HFF-Myc (cell line): ENCODE results near the gene WNT4.

Experiments
- DNase-seq: peaks from one replicate; pipeline ENCODE4 v3.0.0-alpha.2; 2011; ENCODE audit warnings: low read depth; ENCODE audit errors: extremely low read depth
- H3K4me3 ChIP-seq: replicated peaks from 2 replicates; pipeline ENCODE4 v1.5.1; 2011; ENCODE audit warnings: low read depth, mild to moderate bottlenecking, control low read depth, low read length
- TF ChIP-seq, protein P1 (sequence below): IDR thresholded peaks from 2 replicates; pipeline ENCODE4 v1.5.1; 2012; ENCODE audit warnings: mild to moderate bottlenecking, low read depth, low read length, control low read depth; ENCODE audit errors: missing control alignments

Gene WNT4

DNA sequence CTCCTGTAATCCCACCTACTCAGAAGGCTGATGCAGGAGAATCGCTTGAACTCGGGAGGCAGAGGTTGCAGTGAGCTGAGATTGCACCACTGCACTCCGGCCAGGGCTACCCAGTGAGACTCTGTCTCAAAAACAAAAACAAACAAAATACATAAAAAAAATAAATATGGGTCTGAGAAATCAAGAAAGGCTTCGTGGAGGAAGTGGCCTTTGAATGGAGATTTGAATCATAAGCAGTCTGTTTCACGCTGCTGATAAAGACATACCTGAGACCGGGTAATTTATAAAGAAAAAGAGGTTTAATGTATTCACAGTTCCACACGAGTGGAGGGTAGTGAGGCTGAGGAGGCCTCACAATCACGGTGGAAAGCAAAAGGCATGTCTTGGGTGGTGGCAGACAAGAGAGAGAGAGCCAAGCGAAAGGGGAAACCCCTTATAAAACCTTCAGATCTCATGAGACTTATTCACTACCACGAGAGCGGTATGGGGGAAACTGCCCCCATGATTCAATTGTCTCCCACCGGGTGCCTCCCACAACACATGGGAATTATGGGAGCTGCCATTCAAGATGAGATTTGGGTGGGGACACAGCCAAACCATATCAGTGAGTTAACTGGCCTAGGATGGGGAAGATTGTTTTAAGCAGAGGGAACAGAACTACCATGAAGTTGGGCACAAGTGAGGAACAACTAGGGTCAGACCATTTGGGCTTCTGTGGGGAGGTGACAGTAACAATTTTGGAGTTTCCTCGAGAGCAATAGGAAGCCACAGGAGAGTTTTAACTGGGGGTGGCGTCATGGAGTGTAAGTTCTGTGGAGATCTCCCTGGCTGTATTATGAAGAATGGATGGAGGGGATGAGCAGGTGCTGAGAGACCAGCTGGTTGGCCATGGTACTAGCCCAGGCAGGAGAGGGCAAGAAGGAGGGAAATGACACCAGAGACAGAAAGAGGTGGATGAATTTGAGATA lies 22.2 kb upstream of the WNT4 start:
- no peak for DNase-seq
- TF ChIP-seq, protein P1, sequence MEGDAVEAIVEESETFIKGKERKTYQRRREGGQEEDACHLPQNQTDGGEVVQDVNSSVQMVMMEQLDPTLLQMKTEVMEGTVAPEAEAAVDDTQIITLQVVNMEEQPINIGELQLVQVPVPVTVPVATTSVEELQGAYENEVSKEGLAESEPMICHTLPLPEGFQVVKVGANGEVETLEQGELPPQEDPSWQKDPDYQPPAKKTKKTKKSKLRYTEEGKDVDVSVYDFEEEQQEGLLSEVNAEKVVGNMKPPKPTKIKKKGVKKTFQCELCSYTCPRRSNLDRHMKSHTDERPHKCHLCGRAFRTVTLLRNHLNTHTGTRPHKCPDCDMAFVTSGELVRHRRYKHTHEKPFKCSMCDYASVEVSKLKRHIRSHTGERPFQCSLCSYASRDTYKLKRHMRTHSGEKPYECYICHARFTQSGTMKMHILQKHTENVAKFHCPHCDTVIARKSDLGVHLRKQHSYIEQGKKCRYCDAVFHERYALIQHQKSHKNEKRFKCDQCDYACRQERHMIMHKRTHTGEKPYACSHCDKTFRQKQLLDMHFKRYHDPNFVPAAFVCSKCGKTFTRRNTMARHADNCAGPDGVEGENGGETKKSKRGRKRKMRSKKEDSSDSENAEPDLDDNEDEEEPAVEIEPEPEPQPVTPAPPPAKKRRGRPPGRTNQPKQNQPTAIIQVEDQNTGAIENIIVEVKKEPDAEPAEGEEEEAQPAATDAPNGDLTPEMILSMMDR: no peak
- no peak overlapping the region for H3K4me3 ChIP-seq

DNA sequence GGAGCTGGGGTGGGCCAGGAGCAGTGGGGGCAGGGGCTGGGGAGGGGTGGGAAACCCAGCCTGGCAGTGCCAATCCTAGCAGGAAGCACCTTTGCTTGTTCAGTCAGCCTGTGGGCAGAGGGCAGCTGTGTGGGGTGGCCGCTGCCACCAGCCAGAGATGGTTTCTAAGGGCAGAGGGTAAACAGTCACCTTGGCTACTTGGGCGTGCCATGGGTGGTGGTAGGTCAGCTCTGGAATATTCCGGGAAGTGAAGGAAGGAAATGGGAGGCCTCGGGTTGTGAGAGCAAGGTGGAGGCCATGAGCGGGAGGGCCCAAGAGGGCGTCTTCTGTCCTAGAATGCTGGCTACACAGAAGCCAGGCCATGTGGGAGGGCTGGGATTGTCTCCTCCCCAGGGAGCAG lies 20.7 kb upstream of the WNT4 start:
- H3K4me3 ChIP-seq: no peak overlapping the region
- TF ChIP-seq, protein P1: no peak
- DNase-seq: no peak

DNA sequence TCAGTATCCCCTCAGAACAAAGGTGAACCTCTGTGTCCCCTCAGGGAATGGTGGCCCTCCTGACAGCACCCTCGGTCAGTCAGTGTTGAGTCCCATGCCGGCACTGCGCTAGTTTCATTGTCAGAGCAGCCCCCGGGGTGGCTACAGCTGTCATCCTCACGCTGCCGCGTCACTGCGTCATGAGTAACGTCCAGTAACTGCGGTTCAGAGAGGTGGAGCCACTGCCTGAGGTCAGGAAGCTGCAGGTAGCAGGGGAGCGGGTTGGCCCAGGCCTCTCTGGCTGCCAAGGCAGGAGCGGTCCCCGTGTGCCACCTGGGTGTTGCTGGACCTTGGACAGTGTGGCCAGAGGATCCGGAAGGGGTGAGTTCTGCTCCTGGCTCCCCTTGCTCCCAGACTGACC lies 20.2 kb upstream of the WNT4 start:
- DNase-seq: no peak
- TF ChIP-seq, protein P1: no peak
- no peak overlapping the region for H3K4me3 ChIP-seq

DNA sequence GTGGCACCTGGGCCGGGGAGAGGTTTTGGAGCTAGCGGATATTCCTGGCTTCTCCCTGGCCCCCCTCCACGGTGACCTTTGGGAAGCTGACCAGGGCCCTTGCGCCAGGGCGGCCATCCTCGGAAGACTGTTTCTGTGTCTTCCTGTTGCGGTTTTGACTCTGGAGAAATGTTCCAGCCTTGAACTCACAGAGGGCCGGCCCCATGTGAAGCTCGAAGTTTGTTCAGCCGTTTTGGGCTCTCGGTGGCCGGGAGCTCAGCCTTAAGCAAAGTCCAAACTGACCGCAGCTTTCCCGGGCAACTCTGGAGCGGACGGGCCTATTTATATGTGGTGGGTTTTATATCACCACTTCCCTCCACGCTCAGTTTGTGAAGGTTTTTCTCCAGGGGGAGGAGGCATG lies 17.0 kb upstream of the WNT4 start:
- no peak overlapping the region for H3K4me3 ChIP-seq
- TF ChIP-seq, protein P1: no peak
- DNase-seq: no peak

DNA sequence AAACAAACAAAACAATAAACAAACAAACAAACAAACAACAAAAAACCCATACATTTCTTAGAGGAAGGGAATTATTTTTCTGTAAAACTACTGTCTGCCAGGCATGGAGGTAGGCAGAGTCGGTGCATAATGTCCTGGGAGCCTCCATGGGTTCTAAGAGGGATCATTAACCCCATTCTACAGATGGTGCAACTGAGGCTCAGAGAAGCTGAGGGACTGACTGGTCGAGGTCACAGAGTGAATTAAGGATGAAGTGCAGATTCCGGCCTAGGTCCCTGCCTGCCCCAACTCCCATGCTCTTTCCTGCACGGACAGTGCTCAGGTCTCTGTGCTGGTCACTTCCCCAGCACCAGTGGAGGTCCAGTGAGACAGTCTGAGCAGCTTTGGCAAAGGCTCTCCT lies 15.8 kb upstream of the WNT4 start:
- no peak overlapping the region for H3K4me3 ChIP-seq
- TF ChIP-seq, protein P1: no peak
- DNase-seq: no peak

DNA sequence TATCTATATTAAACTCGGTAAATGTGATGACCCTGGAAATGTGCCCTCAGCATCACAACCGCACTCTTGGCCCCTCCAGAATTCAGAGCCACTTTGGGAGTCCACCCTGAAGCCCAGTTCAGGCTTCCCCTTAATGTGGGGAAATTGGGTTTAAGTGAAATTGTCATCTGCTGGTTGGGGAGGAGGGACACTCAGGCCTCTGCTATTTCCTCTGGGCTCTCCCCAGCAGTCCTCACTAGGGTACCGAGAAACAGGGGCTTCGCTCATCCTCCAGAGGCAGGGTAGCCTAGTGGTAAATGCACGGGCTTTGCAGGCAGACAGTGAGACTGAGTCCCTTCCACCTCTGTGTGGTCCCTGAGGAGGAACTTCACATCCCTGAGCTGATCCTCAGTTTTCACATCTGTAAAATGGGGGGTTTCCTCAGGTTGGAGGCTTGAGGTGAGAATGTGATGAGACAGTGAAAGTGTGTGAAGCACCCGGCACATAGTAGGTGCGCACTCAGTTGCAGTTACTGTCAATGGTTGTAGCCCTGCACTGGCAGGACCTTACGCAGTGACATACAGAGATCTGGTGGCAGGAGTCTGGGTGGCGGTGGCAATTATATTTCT lies 14.6 kb upstream of the WNT4 start:
- DNase-seq: no peak
- TF ChIP-seq, protein P1: no peak
- no peak overlapping the region for H3K4me3 ChIP-seq

DNA sequence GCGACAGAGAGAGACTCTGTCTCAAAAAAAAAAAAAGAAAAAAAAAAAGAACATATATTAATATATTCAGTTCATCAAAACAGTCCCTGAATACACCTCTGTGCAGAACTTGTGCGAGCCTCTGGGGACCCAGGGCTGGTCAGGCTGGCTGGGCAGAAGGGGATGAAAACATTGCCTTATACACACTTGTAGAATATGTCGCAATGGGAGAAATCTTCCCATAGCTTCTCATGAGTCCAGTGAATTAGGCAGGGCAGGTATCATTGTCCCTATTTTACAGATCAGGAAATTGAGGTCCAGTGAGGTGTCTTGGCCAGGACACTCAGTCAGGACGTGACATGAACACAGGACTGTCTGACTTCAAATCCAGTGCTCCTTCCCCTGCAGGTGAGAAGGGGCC lies 12.6 kb upstream of the WNT4 start:
- TF ChIP-seq, protein P1: no peak
- no peak for DNase-seq
- H3K4me3 ChIP-seq: no peak overlapping the region
